ENCODE measurements around the gene RPS3. TPM values are rescaled to one million over a fixed set of nuclear protein-coding genes. Genes with fewer than 3 reads are reported as not detected.

Gene RPS3
- total and polyA plus RNA-seq, 2 donors (not counting 3 experiments of a cell fraction or from before 2014, with no cell fraction given), result 2,973 to 3,734 TPM

DNA sequence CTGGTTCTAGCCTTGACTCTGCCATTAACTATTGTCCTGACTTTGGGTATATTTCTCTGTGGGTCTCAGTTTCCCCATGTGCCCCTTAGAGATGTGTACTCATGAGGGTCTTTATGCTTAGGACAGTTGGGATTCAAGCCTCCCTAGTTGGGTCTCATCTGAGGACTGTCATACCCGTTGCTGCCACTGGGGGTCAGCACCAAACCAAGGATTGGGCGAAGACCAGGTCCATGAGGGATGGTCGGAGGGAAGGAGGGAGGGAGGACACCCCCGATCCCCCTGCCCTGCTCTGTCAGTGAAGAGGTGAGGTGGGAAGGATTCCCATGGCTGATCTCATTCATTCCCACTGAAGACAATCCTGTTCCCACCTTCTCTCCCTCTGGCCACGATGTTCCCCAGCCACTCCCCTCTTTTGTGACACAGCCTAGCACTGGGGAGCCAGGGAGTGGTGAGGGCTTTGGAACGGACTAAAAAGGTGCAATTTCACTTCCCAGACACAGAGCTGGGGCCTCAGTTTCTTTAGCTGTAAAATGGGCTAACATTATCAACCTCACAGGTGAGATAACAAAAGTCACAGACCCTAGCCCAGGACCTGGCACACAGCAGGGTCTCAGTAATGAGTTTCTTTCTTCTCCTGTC lies 46.1 kb downstream of the RPS3 start:
- Histone ChIP-seq H3K4me2 (ENCODE audit: insufficient read depth, low read length) (no peak overlapping the region), H3K27ac (ENCODE audit: insufficient read depth, low read depth, low read length) (no peak overlapping the region), H4K20me1 (replicated peaks; ENCODE audit: control insufficient read depth, extremely low read depth, insufficient read depth, low read length) (no peaks in the 10 kb centered on the region), H3K27me3 (ENCODE audit: control insufficient read depth in 2 of 2, insufficient read depth in 2 of 2, low read length in 2 of 2) (no peaks in the 10 kb centered on the region), H3K9me3 (replicated peaks; ENCODE audit: control insufficient read depth, insufficient read depth, low read length) (no peaks in the 10 kb centered on the region), H3K36me3 (ENCODE audit: control insufficient read depth in 2 of 2, extremely low read depth in 1 of 2, insufficient read depth in 2 of 2, low read length in 2 of 2) (peaks cover 0 to 24% of the 10 kb centered on the region in 2 experiments), H2AFZ (ENCODE audit: low read depth, low read length) (no peak overlapping the region), H3K4me1 (ENCODE audit: control insufficient read depth, extremely low read depth, insufficient read depth, low read length) (no peaks in the 10 kb centered on the region), H3K79me2 (ENCODE audit: control insufficient read depth, insufficient read depth, low read length) (no peaks in the 10 kb centered on the region), H3K4me3 (replicated peaks in 1 of 3; ENCODE audit: insufficient read depth in 1 of 3, low read depth in 1 of 3, low read length in 3 of 3) (no peak overlapping the region), H3K9me1 (replicated peaks; ENCODE audit: control insufficient read depth, extremely low read depth, insufficient read depth, low read length) (no peaks in the 10 kb centered on the region), H3K9ac (replicated peaks; ENCODE audit: extremely low read depth, insufficient read depth, low read length) (no peak overlapping the region)
- intact Hi-C loops (cut with micrococcal nuclease), result loop anchor here (1.0 kb wide), 4 partner anchors 37 to 87 kb away; no protein-coding TSS in a partner anchor
- DNase-seq (ENCODE audit: low read depth, low spot score) (peak; percentile 70), FAIRE-seq (peak; percentile 96)
- ChIA-PET POLR2A (no interaction called here), CTCF (interaction anchor here (1.0 to 4.9 kb wide), 16 partner anchors 11 to 132 kb away, joined by 3 to 115 read pairs (median 6); partner anchors contain the start of gene GDPD5)
- BruUV-seq (replicated peaks), result no TSS peak
- dilution Hi-C loops (cut with MboI; ENCODE audit: extremely low pct_ligation_motif_present, low sequenced_read_pairs), result loop anchor here (10.0 kb wide), 1 partner anchor 89 kb away; no protein-coding TSS in a partner anchor
- TF ChIP-seq, protein P1, sequence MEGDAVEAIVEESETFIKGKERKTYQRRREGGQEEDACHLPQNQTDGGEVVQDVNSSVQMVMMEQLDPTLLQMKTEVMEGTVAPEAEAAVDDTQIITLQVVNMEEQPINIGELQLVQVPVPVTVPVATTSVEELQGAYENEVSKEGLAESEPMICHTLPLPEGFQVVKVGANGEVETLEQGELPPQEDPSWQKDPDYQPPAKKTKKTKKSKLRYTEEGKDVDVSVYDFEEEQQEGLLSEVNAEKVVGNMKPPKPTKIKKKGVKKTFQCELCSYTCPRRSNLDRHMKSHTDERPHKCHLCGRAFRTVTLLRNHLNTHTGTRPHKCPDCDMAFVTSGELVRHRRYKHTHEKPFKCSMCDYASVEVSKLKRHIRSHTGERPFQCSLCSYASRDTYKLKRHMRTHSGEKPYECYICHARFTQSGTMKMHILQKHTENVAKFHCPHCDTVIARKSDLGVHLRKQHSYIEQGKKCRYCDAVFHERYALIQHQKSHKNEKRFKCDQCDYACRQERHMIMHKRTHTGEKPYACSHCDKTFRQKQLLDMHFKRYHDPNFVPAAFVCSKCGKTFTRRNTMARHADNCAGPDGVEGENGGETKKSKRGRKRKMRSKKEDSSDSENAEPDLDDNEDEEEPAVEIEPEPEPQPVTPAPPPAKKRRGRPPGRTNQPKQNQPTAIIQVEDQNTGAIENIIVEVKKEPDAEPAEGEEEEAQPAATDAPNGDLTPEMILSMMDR (IDR thresholded peaks at IDR 0.05; ENCODE audit: extremely low read depth in 1 of 2, insufficient read depth in 1 of 2, low read depth in 1 of 2, low read length in 2 of 2), result peak; percentile 85 to 92
- TF ChIP-seq EZH2 (IDR thresholded peaks at IDR 0.05; ENCODE audit: borderline replicate concordance, low read depth, low read length, severe bottlenecking) (no peak), POLR2A (IDR thresholded peaks at IDR 0.05; ENCODE audit: low read depth, low read length) (no peak), JUN (IDR thresholded peaks at IDR 0.05; ENCODE audit: borderline replicate concordance, insufficient read depth, insufficient read length, low read depth) (no peak)

DNA sequence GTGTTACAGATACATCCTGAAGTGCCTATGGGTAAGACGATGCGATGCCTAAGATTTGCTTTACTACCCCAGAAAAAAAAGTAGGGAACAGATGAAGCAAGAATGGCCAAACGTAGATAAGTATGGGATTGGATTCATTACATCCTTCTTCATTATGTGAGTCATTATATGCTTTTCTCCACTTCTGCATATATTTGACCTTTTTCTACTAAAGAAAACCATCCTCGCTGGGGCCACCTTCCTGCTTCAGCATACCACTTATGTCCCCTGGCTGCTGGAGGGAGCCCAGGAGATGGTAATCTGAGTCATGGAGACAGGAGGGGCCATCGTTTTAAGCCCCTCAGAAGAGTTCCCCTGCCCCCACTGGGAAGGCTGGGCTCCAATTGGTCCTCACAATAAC lies 48.1 kb downstream of the RPS3 start:
- H3K4me1 ChIP-seq (ENCODE audit: control insufficient read depth, extremely low read depth, insufficient read depth, low read length), result no peaks in the 10 kb centered on the region
- no peaks in the 10 kb centered on the region for H3K79me2 ChIP-seq (ENCODE audit: control insufficient read depth, insufficient read depth, low read length)
- no peaks in the 10 kb centered on the region for H3K9me1 ChIP-seq (replicated peaks; ENCODE audit: control insufficient read depth, extremely low read depth, insufficient read depth, low read length)
- ChIA-PET CTCF (no interaction called here), POLR2A (no interaction called here)
- H3K4me2 ChIP-seq (ENCODE audit: insufficient read depth, low read length), result no peak overlapping the region
- no peaks in the 10 kb centered on the region for H4K20me1 ChIP-seq (replicated peaks; ENCODE audit: control insufficient read depth, extremely low read depth, insufficient read depth, low read length)
- H3K27me3 ChIP-seq (ENCODE audit: control insufficient read depth in 2 of 2, insufficient read depth in 2 of 2, low read length in 2 of 2), result no peaks in the 10 kb centered on the region
- H3K27ac ChIP-seq (ENCODE audit: insufficient read depth, low read depth, low read length), result no peak overlapping the region
- no peak overlapping the region for H3K4me3 ChIP-seq (replicated peaks in 1 of 3; ENCODE audit: insufficient read depth in 1 of 3, low read depth in 1 of 3, low read length in 3 of 3)
- intact Hi-C loops (cut with micrococcal nuclease), result no loop called here
- H3K9ac ChIP-seq (replicated peaks; ENCODE audit: extremely low read depth, insufficient read depth, low read length), result no peak overlapping the region
- BruUV-seq (replicated peaks), result no TSS peak
- no peak overlapping the region for H2AFZ ChIP-seq (ENCODE audit: low read depth, low read length)
- TF ChIP-seq, protein P1 (IDR thresholded peaks at IDR 0.05; ENCODE audit: extremely low read depth in 1 of 2, insufficient read depth in 1 of 2, low read depth in 1 of 2, low read length in 2 of 2), result no peak
- TF ChIP-seq GATA2 (IDR thresholded peaks at IDR 0.05; ENCODE audit: insufficient read depth, insufficient read length, low read depth, low read length) (no peak), MYC (IDR thresholded peaks at IDR 0.05; ENCODE audit: low read depth, low read length) (no peak), EZH2 (IDR thresholded peaks at IDR 0.05; ENCODE audit: borderline replicate concordance, low read depth, low read length, severe bottlenecking) (no peak), POLR2AphosphoS5 (IDR thresholded peaks at IDR 0.05; ENCODE audit: insufficient read depth, low read depth, low read length) (no peak), JUN (IDR thresholded peaks at IDR 0.05; ENCODE audit: borderline replicate concordance, insufficient read depth, insufficient read length, low read depth) (no peak), FOS (IDR thresholded peaks at IDR 0.05; ENCODE audit: borderline replicate concordance, insufficient read depth, low read length) (no peak), MAX (IDR thresholded peaks at IDR 0.05; ENCODE audit: insufficient read depth, insufficient read length) (no peak), POLR2A (IDR thresholded peaks at IDR 0.05; ENCODE audit: low read depth, low read length) (no peak)
- H3K36me3 ChIP-seq (ENCODE audit: control insufficient read depth in 2 of 2, extremely low read depth in 1 of 2, insufficient read depth in 2 of 2, low read length in 2 of 2), result peaks cover 0 to 19% of the 10 kb centered on the region in 2 experiments
- FAIRE-seq (no peak), DNase-seq (ENCODE audit: low read depth, low spot score) (no peak)
- dilution Hi-C loops (cut with MboI; ENCODE audit: extremely low pct_ligation_motif_present, low sequenced_read_pairs), result loop anchor here (10.0 kb wide), 1 partner anchor 87 kb away; no protein-coding TSS in a partner anchor
- no peaks in the 10 kb centered on the region for H3K9me3 ChIP-seq (replicated peaks; ENCODE audit: control insufficient read depth, insufficient read depth, low read length)

Measured in endothelial cell of umbilical vein (primary cell).